ENCODE measurements around the gene CCNF.

DNA sequence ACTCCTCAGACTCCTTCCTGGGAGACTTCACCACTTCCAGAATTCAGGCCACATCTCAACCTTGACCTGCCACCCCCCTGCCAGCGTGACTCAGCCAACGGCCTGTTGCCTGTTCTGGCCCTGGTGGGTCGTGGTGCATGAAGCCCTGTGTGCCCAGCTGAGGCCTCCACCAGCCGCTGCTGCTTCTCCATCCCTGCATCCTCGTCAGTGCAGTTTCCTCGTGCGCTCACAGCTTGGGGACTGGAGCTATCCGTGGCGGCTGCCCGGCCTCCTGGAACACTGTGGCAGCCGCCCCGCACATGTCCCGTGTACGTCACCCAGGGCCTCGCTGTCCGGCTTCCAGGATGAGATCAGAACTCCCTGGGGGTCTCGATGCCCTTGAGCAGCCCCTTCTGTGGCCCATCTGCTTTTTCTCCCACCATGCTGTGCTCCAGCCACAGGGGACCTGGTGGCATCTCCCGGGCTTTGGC is 22.6 kb downstream of the CCNF start:
- TF ChIP-seq TAF1 (IDR thresholded peaks at IDR 0.05; ENCODE audit: low read depth) (no peak), YY1 (IDR thresholded peaks at IDR 0.05; ENCODE audit: low read depth) (no peak), CEBPB (IDR thresholded peaks at IDR 0.05) (no peak)
- TF ChIP-seq, protein P1, sequence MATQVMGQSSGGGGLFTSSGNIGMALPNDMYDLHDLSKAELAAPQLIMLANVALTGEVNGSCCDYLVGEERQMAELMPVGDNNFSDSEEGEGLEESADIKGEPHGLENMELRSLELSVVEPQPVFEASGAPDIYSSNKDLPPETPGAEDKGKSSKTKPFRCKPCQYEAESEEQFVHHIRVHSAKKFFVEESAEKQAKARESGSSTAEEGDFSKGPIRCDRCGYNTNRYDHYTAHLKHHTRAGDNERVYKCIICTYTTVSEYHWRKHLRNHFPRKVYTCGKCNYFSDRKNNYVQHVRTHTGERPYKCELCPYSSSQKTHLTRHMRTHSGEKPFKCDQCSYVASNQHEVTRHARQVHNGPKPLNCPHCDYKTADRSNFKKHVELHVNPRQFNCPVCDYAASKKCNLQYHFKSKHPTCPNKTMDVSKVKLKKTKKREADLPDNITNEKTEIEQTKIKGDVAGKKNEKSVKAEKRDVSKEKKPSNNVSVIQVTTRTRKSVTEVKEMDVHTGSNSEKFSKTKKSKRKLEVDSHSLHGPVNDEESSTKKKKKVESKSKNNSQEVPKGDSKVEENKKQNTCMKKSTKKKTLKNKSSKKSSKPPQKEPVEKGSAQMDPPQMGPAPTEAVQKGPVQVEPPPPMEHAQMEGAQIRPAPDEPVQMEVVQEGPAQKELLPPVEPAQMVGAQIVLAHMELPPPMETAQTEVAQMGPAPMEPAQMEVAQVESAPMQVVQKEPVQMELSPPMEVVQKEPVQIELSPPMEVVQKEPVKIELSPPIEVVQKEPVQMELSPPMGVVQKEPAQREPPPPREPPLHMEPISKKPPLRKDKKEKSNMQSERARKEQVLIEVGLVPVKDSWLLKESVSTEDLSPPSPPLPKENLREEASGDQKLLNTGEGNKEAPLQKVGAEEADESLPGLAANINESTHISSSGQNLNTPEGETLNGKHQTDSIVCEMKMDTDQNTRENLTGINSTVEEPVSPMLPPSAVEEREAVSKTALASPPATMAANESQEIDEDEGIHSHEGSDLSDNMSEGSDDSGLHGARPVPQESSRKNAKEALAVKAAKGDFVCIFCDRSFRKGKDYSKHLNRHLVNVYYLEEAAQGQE (IDR thresholded peaks at IDR 0.05; ENCODE audit: low read depth), result no peak
